ENCODE results near the gene MIEN1. TPM values are rescaled to one million over a fixed set of nuclear protein-coding genes. Genes with fewer than 3 reads are reported as not detected.
"Not testable (repeated sequence)": the region's sequence is repeated elsewhere in the genome, so short reads cannot be mapped to it uniquely, and the experiment has no call there.

MIEN1 gene
- total RNA-seq, 1 donor from 2014 or later, result 43.4 TPM

DNA sequence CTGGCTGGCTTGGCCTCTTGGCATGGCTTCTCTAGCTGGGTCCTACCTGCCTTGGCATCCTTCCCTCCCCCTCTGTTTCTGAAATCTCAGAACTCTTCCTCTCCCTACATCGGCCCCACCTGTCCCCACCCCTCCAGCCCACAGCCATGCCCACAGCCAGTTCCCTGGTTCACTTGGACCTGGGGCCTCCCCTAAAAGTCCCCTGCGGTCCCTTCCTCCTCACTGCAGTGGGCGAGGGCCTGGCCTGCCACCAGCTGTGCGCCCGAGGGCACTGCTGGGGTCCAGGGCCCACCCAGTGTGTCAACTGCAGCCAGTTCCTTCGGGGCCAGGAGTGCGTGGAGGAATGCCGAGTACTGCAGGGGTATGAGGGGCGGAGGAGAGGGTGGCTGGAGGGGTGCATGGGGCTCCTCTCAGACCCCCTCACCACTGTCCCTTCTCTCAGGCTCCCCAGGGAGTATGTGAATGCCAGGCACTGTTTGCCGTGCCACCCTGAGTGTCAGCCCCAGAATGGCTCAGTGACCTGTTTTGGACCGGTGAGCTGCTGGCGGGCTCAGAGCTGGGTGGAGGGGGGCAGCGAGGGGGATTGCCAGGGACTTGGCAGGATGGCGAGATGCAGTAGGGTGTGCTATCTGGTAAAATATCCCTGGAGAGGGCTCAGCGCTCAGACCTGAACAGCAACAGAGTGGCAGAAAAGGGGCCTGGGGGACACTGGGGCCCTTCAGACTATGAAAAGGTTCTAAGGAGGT is 14.1 kb downstream of the MIEN1 start:
- Mint-ChIP-seq H3K27me3 (no peaks in the 10 kb centered on the region), H3K27ac (no peak overlapping the region), H3K36me3 (ENCODE audit: insufficient read depth) (peaks cover 9% of the 10 kb centered on the region), H3K4me1 (ENCODE audit: low read depth) (no peaks in the 10 kb centered on the region), H3K4me3 (ENCODE audit: low read depth) (no peak overlapping the region), H3K9me3 (ENCODE audit: low read depth) (no peaks in the 10 kb centered on the region)
- DNase-seq (ENCODE audit: low spot score, unreplicated experiment), result no peak
- TF ChIP-seq, protein P1, sequence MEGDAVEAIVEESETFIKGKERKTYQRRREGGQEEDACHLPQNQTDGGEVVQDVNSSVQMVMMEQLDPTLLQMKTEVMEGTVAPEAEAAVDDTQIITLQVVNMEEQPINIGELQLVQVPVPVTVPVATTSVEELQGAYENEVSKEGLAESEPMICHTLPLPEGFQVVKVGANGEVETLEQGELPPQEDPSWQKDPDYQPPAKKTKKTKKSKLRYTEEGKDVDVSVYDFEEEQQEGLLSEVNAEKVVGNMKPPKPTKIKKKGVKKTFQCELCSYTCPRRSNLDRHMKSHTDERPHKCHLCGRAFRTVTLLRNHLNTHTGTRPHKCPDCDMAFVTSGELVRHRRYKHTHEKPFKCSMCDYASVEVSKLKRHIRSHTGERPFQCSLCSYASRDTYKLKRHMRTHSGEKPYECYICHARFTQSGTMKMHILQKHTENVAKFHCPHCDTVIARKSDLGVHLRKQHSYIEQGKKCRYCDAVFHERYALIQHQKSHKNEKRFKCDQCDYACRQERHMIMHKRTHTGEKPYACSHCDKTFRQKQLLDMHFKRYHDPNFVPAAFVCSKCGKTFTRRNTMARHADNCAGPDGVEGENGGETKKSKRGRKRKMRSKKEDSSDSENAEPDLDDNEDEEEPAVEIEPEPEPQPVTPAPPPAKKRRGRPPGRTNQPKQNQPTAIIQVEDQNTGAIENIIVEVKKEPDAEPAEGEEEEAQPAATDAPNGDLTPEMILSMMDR (IDR thresholded peaks at IDR 0.05; ENCODE audit: unreplicated experiment), result no peak

DNA sequence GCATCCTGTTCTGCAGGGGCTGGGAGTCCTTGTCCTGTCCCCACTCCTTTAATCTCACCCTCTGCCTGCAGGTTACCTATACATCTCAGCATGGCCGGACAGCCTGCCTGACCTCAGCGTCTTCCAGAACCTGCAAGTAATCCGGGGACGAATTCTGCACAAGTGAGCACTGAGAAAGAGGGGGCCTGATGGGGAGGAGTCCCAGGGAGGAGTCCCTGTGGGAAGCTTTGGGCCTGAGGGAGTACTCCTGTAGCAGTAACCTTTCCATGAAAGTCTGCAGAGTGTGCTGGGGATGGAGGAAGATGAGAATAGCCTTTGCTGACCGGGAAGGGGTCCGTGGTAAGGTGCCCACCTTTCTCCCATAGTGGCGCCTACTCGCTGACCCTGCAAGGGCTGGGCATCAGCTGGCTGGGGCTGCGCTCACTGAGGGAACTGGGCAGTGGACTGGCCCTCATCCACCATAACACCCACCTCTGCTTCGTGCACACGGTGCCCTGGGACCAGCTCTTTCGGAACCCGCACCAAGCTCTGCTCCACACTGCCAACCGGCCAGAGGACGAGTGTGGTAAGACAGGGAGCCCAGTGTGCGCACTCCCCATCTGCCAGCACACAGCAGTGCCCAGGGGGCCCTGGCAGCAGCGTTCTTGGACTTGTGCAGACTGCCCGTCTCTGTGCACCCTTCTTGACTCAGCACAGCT is 14.8 kb downstream of the MIEN1 start:
- Mint-ChIP-seq H3K4me3 (ENCODE audit: low read depth) (no peak overlapping the region), H3K27me3 (no peaks in the 10 kb centered on the region), H3K27ac (no peak overlapping the region), H3K4me1 (ENCODE audit: low read depth) (no peaks in the 10 kb centered on the region), H3K36me3 (ENCODE audit: insufficient read depth) (peaks cover 9% of the 10 kb centered on the region), H3K9me3 (ENCODE audit: low read depth) (no peaks in the 10 kb centered on the region)
- TF ChIP-seq, protein P1 (IDR thresholded peaks at IDR 0.05; ENCODE audit: unreplicated experiment), result no peak
- no peak for DNase-seq (ENCODE audit: low spot score, unreplicated experiment)

DNA sequence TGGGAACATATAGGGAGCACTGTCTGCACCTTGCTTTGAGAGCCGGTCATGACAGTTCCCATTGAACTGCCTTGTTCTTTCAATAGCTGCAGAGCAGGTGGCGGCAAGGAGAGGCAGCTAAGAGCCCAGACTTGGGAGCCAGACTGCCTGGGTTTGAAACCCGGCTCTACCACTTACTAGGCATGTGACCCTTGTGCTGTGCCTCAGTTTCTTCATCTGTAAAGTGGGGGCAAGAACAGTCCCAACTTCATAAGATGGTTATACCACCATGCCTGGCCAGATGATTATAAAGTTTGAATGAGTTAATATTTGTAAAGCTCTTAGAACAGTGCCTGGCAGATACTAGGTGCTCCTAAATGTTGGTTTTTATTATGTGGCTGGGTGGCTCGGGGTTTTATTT is 16.1 kb downstream of the MIEN1 start:
- Mint-ChIP-seq H3K4me1 (ENCODE audit: low read depth) (no peaks in the 10 kb centered on the region), H3K4me3 (ENCODE audit: low read depth) (no peak overlapping the region), H3K9me3 (ENCODE audit: low read depth) (no peaks in the 10 kb centered on the region), H3K27me3 (no peaks in the 10 kb centered on the region), H3K36me3 (ENCODE audit: insufficient read depth) (peaks cover 13% of the 10 kb centered on the region), H3K27ac (no peak overlapping the region)
- no peak for DNase-seq (ENCODE audit: low spot score, unreplicated experiment)
- TF ChIP-seq, protein P1 (IDR thresholded peaks at IDR 0.05; ENCODE audit: unreplicated experiment), result no peak

DNA sequence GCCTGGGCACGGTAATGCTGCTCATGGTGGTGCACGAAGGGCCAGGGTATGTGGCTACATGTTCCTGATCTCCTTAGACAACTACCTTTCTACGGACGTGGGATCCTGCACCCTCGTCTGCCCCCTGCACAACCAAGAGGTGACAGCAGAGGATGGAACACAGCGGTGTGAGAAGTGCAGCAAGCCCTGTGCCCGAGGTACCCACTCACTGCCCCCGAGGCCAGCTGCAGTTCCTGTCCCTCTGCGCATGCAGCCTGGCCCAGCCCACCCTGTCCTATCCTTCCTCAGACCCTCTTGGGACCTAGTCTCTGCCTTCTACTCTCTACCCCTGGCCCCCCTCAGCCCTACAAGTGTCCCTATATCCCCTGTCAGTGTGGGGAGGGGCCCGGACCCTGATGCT is 18.5 kb downstream of the MIEN1 start:
- no peak overlapping the region for H3K4me3 Mint-ChIP-seq (ENCODE audit: low read depth)
- DNase-seq (ENCODE audit: low spot score, unreplicated experiment), result no peak
- H3K9me3 Mint-ChIP-seq (ENCODE audit: low read depth), result no peaks in the 10 kb centered on the region
- H3K36me3 Mint-ChIP-seq (ENCODE audit: insufficient read depth), result peaks cover 12% of the 10 kb centered on the region
- TF ChIP-seq, protein P1 (IDR thresholded peaks at IDR 0.05; ENCODE audit: unreplicated experiment), result no peak
- H3K27me3 Mint-ChIP-seq, result no peaks in the 10 kb centered on the region
- no peaks in the 10 kb centered on the region for H3K4me1 Mint-ChIP-seq (ENCODE audit: low read depth)
- H3K27ac Mint-ChIP-seq, result no peak overlapping the region

DNA sequence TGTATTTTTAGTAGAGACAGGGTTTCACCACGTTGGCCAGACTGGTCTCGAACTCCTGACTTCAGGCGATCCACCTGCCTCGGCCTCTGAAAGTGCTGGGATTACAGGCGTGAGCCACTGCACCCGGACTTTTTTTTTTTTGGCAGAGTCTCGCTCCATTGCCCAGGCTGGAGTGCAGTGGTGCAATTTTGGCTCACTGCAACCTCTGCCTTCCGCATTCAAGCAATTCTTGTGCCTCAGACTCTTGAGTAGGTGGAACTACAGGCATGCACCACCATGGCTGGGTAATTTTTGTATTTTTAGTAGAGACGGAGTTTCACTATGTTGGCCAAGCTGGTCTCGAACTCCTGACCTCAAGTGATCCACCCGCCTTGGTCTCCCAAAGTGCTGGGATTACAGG is 19.3 kb downstream of the MIEN1 start:
- DNase-seq (ENCODE audit: low spot score, unreplicated experiment); H3K27ac Mint-ChIP-seq; H3K4me1 Mint-ChIP-seq (ENCODE audit: low read depth); H3K27me3 Mint-ChIP-seq; H3K4me3 Mint-ChIP-seq (ENCODE audit: low read depth); H3K9me3 Mint-ChIP-seq (ENCODE audit: low read depth): not testable (repeated sequence)
- H3K36me3 Mint-ChIP-seq (ENCODE audit: insufficient read depth), result peaks cover 11% of the 10 kb centered on the region

Data from progenitor cell of endocrine pancreas (in vitro differentiated cells).